Endometrium (tissue), 2 donors: ENCODE results near the gene TAOK3.
"Not testable (repeated sequence)": the region's sequence is repeated elsewhere in the genome, so short reads cannot be mapped to it uniquely, and the experiment has no call there.

Experiments used
- FAIRE-seq: peaks from 2 replicates; lab custom pipeline; 2012; peaks lifted over from hg19 to GRCh38; lab: Jason Lieb, UNC
- donor health status: control.
- donor health status: control.

Gene TAOK3

GRCh38 chr12:118299791-118300460 lies 72.8 kb downstream of the TAOK3 start:
- no peak for FAIRE-seq

DNA sequence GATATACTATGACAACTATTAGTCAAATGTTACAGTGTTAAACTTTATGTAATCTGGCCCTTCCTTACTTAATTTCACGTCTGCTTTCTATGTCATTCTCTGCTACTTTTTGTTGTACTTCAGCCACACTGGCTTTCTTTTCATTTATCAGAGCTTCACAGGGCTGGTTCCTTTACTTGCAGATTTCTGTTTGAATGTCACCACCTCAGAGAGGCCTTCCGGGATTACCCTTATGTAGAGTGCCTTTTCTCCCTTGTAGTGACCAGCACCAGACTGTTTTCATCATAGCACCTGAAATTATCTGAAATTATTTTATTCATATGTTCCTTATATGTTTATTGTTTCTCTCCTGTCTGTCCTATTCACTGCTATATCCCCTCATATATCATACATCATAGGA lies 75.4 kb downstream of the TAOK3 start:
- no peak for FAIRE-seq

GRCh38 chr12:118292836-118293235 lies 79.9 kb downstream of the TAOK3 start:
- no peak for FAIRE-seq

GRCh38 chr12:118290130-118290529 lies 82.6 kb downstream of the TAOK3 start:
- FAIRE-seq, result no peak

DNA sequence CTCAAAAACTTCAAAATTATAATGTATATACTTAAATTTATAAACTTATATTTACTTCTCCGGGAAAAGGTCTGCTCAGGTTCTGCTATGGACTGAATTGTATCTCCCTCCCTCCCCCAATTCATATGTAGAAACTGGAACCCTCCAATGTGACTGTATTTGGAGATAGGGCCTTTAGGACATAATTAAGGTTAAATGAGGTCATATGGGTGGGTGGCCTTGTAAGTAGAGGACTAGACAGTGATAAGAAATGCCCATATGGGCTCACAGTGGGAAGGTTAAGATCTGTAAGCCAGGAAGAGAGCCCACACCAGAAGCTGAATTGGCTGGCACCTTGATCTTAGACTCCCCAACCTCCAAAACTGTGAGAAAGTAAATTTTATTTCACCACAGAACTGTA lies 84.5 kb downstream of the TAOK3 start:
- FAIRE-seq, result no peak

DNA sequence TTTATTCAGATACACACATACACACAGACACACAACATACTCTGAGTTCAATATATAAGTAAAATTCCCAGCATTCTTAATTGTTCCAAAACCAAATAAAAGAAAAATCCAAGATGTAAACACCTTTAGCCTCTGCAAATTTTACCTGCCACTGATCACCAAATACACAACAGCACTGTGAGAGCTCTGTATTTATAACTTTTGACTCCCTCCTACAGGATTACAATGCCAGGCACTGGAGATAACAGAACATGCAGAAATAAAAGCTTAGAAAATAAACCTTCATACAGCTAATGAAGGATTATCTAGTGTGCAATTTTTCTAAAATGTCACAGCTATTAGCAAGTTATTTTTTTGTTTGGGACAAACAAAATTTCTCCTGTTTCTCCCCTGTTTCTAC lies 85.0 kb downstream of the TAOK3 start:
- no peak for FAIRE-seq

DNA sequence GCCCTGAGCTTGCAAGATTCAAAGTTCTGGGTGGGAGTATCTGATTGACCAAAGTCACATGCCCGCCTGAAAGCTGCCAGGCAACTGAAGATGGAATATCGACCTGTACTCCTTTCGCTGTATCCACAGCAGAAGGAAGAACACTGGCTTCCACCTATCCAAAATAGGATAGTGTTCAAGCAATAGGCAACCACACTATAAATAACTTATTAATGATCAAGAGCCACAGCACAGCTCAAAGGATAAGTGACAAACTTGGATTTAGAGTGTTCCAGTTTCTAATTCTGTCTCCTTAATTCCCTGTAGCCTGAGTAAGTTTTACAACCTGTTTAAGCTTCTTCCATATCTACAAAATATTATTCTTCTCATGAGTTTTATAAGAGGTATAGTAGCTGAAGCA lies 89.9 kb downstream of the TAOK3 start:
- no peak for FAIRE-seq

DNA sequence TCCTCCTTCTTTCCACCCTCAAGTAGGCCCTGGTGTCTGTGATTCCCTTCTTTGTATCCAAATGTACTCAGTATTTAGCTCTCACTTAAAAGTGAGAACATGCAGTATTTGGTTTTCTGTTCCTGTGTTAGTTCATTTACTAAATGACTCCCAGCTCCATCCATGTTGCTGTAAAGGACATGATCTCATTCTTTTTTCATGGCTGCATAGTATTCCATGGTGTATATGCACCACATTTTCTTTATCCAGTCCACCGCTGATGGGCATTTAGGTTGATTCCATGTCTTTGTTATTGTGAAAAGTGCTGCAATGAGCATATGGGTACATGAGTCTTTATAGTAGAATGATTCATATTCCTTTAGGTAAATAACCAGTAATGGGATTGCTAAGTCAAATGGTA lies 94.4 kb downstream of the TAOK3 start:
- not testable (repeated sequence) for FAIRE-seq

- no peak for FAIRE-seq
Observed at GRCh38 chr12:118274066-118274465, 98.6 kb downstream of the TAOK3 start.

DNA sequence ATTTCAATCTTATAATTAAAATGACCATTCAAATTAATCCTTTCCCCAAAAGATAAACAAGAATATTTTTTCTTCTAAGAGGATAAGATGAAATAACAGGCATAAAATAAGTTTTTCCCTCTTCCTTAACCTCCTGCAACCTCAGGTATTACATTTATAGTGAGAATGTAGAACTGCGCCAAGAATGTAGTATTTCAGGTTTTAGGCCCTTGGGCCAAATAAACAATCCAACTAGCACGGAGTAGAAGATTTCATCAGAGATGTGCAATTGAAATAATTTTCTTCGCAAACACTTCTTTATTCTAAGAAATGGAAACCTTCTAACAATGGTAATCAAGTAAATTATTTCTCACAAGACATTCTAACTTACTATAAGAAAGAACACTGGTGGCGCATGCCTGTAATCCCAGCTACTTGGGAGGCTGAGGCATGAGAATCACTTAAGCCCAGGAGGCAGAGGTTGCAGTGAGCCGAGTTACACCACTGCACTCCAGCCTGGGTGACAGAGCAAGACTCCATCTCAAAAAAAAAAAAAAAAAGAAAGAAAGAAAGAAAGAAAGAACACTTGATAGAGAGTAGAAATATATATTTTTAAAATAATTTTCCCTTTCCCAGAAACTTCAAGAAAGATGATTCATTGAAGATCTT lies 100.8 kb downstream of the TAOK3 start:
- no peak for FAIRE-seq

GRCh38 chr12:118271183-118271582 lies 101.5 kb downstream of the TAOK3 start:
- FAIRE-seq, result no peak

- FAIRE-seq, result no peak
Observed at GRCh38 chr12:118269806-118270205, 102.9 kb downstream of the TAOK3 start.

- FAIRE-seq, result no peak
Observed at GRCh38 chr12:118259079-118259478, 113.6 kb downstream of the TAOK3 start.

DNA sequence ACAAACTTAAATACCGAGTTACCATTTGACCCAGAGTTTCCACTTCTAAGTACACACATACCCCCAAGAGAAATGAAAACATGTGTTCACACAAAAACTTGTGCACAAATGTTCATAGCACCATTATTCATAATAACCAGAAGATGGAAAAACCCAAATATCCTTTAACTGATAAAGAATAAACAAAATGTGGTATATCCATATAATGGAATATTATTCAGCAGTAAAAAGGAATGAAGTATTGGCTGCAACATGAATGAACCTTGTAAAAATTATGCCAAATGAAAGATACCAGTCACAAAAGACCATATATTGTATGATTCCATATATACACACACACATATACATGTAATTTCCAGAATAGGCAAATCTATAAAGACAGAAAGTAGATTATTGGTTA lies 116.4 kb downstream of the TAOK3 start:
- FAIRE-seq, result no peak

DNA sequence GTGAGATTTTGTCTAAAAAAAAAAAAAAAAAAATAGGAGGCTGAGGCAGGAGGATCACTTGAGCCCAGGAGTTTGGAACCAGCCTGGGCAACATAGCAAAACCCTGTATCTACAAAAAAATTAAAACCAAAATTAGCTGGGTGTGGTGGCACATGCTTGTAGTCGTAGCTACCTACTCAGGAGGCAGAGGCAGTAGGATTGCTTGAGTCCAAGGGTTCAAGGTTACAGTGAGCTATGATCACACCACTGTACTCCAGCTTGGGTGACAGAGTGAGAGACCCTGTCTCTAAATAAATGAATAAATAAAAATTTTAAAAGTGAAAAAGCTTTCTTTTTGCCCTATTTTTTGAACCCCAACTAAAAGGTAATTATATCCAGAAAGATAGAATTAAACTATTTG lies 123.2 kb downstream of the TAOK3 start:
- FAIRE-seq, result no peak

GRCh38 chr12:118245886-118246285 lies 126.8 kb downstream of the TAOK3 start:
- not testable (repeated sequence) for FAIRE-seq

- no peak for FAIRE-seq
Observed at GRCh38 chr12:118238888-118239287, 133.8 kb downstream of the TAOK3 start.

GRCh38 chr12:118237908-118238307 lies 134.8 kb downstream of the TAOK3 start:
- no peak for FAIRE-seq

DNA sequence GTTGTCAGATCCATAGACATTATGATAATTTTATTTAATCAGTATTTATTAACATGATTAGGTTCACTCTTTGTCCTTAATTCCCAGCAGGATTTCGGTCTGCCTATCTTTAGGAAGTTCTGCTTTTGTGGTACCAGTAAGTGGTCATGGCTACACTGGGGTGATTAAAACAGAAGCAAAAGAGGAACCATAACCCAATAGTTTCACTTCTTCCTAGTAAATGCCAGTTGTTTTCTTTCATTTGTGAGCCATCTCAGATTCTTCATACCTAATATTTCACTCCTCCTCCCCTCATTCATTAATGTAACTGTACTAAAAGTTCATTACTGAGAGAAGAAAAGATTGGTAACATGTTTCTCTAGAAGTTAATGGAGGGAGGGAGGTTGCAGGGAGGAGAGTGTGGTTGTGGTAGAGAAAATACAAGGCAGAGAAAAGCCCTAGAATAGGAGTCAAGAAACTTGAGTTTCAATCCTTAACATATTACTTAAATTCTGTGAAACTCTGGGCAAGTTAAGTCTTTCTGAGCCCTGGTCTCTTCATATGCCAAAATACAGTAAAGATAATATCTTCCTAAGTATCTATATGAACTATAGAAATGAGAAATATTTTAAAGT lies 135.5 kb downstream of the TAOK3 start:
- FAIRE-seq, result no peak

- FAIRE-seq, result no peak
Observed at GRCh38 chr12:118220702-118221101, 152.0 kb downstream of the TAOK3 start.

- FAIRE-seq, result no peak
Observed at GRCh38 chr12:118219772-118220171, 152.9 kb downstream of the TAOK3 start.

DNA sequence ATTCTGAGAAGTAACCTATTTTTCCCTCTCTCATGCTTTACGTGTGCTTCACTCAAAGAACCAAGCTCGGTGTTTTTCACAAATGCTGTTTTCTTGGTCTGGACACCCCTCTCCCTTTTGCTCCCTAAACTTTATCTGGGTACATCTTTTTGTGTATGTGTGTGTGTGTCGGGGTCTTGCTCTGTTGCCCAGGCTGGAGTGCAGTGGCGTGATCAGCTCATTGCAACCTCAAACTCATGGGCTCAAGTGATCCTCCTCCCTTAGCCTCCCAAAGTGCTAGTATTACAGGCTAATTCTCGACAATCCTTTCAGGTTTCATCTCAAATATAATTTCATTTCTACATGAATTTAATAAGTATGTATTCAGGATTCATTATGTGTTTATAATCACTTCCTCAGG lies 153.6 kb downstream of the TAOK3 start:
- no peak for FAIRE-seq

DNA sequence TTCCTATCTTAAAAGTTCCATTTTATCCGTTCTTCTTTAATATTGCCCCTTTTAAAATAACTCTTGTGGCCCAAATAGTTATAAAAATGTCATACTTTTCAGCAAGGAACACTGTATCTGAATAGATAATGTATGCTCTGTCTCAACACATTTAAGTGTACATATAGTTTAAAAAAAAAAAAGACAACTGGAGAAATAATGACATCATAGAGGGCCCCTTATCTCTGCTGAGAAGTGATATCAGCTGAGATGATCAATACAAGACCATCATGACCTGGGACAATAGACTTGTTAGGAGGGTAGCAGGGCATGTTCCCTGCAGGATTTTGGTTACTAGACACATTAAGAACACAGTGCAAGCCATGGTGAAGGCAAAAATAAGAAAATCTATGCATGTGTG lies 159.3 kb downstream of the TAOK3 start:
- no peak for FAIRE-seq

GRCh38 chr12:118212606-118213005 lies 160.1 kb downstream of the TAOK3 start:
- FAIRE-seq, result no peak
